H9 (cell line): ENCODE results near the gene WDR33. TPM values are rescaled to one million over a fixed set of nuclear protein-coding genes. Genes with fewer than 3 reads are reported as not detected.

Experiments used
- DNase-seq: peaks from one replicate; pipeline ENCODE4 v3.0.0-alpha.2; 2017
- H2AFZ ChIP-seq: one replicate; pipeline ENCODE4 v1.6.1; 2013; ENCODE audit warnings: mild to moderate bottlenecking, low read length, control low read depth, moderate library complexity
- H2AK5ac ChIP-seq: 2 replicates; pipeline ENCODE4 v1.6.1; 2013; ENCODE audit warnings: low read length, control low read depth, mixed read lengths; ENCODE audit not compliant: insufficient read length
- H2BK120ac ChIP-seq: one replicate; pipeline ENCODE4 v1.6.1; 2013; ENCODE audit warnings: low read depth, mild to moderate bottlenecking, low read length, control low read depth, inconsistent platforms; ENCODE audit not compliant: poor library complexity, severe bottlenecking
- H2BK12ac ChIP-seq: 2 replicates; pipeline ENCODE4 v1.6.1; 2013; ENCODE audit warnings: low read length, control low read depth, mixed read lengths, low read depth; ENCODE audit not compliant: insufficient read length
- H2BK15ac ChIP-seq: 2 replicates; pipeline ENCODE4 v1.6.1; 2013; ENCODE audit warnings: low read depth, low read length, control low read depth
- H2BK20ac ChIP-seq: one replicate; pipeline ENCODE4 v1.6.1; 2013; ENCODE audit warnings: low read depth, mild to moderate bottlenecking, low read length, control low read depth, inconsistent platforms; ENCODE audit not compliant: poor library complexity, severe bottlenecking
- H2BK5ac ChIP-seq: 2 replicates; pipeline ENCODE4 v1.6.1; 2013; ENCODE audit warnings: low read length, control low read depth, mixed read lengths; ENCODE audit not compliant: insufficient read length
- H3K14ac ChIP-seq: 2 replicates; pipeline ENCODE4 v1.6.1; 2013; ENCODE audit warnings: low read length, control low read depth; ENCODE audit not compliant: insufficient read depth
- H3K18ac ChIP-seq: 2 replicates; pipeline ENCODE4 v1.6.1; 2013; ENCODE audit warnings: low read depth, mild to moderate bottlenecking, mixed read lengths, low read length, control low read depth; ENCODE audit not compliant: insufficient read length
- H3K23ac ChIP-seq: 2 replicates; pipeline ENCODE4 v1.6.1; 2013; ENCODE audit warnings: low read length, control low read depth, mixed read lengths, low read depth; ENCODE audit not compliant: insufficient read length
- H3K23me2 ChIP-seq: 2 replicates; pipeline ENCODE4 v1.6.1; 2013; ENCODE audit warnings: low read depth, mild to moderate bottlenecking, mixed read lengths, low read length, control low read depth; ENCODE audit not compliant: insufficient read length, poor library complexity, severe bottlenecking
- H3K27ac ChIP-seq: 2 replicates; pipeline ENCODE4 v1.5.1; 2013; ENCODE audit warnings: low read length, control low read depth, mixed read lengths, low read depth; ENCODE audit not compliant: insufficient read length
- H3K27me3 ChIP-seq: 2 replicates; pipeline ENCODE4 v1.6.1; 2013; ENCODE audit warnings: low read length, control low read depth, inconsistent platforms; ENCODE audit not compliant: insufficient read depth
- H3K4ac ChIP-seq: 2 replicates; pipeline ENCODE4 v1.6.1; 2013; ENCODE audit warnings: low read depth, mild to moderate bottlenecking, control low read depth, inconsistent platforms, low read length, moderate library complexity
- H3K4me1 ChIP-seq: 2 replicates; pipeline ENCODE4 v1.6.1; 2013; ENCODE audit warnings: low read length, control low read depth, inconsistent platforms; ENCODE audit not compliant: insufficient read depth
- H3K4me2 ChIP-seq: 2 replicates; pipeline ENCODE4 v1.6.1; 2013; ENCODE audit warnings: low read length, control low read depth, mixed read lengths; ENCODE audit not compliant: insufficient read length, insufficient read depth
- H3K56ac ChIP-seq: 2 replicates; pipeline ENCODE4 v1.6.1; 2013; ENCODE audit warnings: low read depth, mild to moderate bottlenecking, mixed read lengths, low read length, control low read depth; ENCODE audit not compliant: insufficient read length
- H3K79me1 ChIP-seq: 2 replicates; pipeline ENCODE4 v1.6.1; 2013; ENCODE audit warnings: low read depth, mild to moderate bottlenecking, moderate library complexity, low read length, control low read depth, inconsistent platforms; ENCODE audit not compliant: insufficient read depth, poor library complexity, severe bottlenecking
- H3K79me2 ChIP-seq: 2 replicates; pipeline ENCODE4 v1.6.1; 2013; ENCODE audit warnings: low read length, control low read depth, inconsistent platforms; ENCODE audit not compliant: insufficient read depth
- H3K9ac ChIP-seq: 2 replicates; pipeline ENCODE4 v1.6.1; 2013; ENCODE audit warnings: low read length, control low read depth, mixed read lengths; ENCODE audit not compliant: insufficient read length; ENCODE audit errors: extremely low read depth
- H3K9me3 ChIP-seq: one replicate; pipeline ENCODE4 v1.6.1; 2013; ENCODE audit warnings: low read depth, low read length, inconsistent platforms; ENCODE audit not compliant: control insufficient read depth
- H3T11ph ChIP-seq: one replicate; pipeline ENCODE4 v1.6.1; 2013; ENCODE audit warnings: mild to moderate bottlenecking, low read length, control low read depth, inconsistent platforms
- H4K20me1 ChIP-seq: one replicate; pipeline ENCODE4 v1.6.1; 2013; ENCODE audit not compliant: control insufficient read depth, insufficient read length, insufficient read depth
- H4K5ac ChIP-seq: 2 replicates; pipeline ENCODE4 v1.6.1; 2013; ENCODE audit warnings: low read depth, mild to moderate bottlenecking, mixed read lengths, low read length, control low read depth; ENCODE audit not compliant: insufficient read length
- H4K8ac ChIP-seq: replicated peaks from 2 replicates; pipeline ENCODE4 v1.6.1; 2013; ENCODE audit warnings: low read length, control low read depth, mixed read lengths, low read depth; ENCODE audit not compliant: insufficient read length
- H4K91ac ChIP-seq: 2 replicates; pipeline ENCODE4 v1.6.1; 2013; ENCODE audit warnings: low read depth, mild to moderate bottlenecking, moderate library complexity, mixed read lengths, low read length, control low read depth; ENCODE audit not compliant: insufficient read length
- H3K27ac Mint-ChIP-seq, 3 experiments: 2 replicates in 2 of 3; 3 replicates in 1 of 3; pipeline ENCODE4 v1.8.0; 2020 to 2021; ENCODE audit warnings: mixed read lengths in 3 of 3, mild to moderate bottlenecking in 1 of 3, moderate library complexity in 1 of 3
- H3K27me3 Mint-ChIP-seq: 2 replicates; pipeline ENCODE4 v1.8.0; 2021; ENCODE audit warnings: low read depth, mild to moderate bottlenecking, moderate library complexity, mixed read lengths
- H3K36me3 Mint-ChIP-seq, 3 experiments: 2 replicates in 2 of 3; 3 replicates in 1 of 3; pipeline ENCODE4 v1.8.0; 2020 to 2021; ENCODE audit warnings: low read depth in 3 of 3, mixed read lengths in 3 of 3; ENCODE audit not compliant: insufficient read depth in 1 of 3
- H3K4me1 Mint-ChIP-seq, 2 experiments: 2 replicates each; pipeline ENCODE4 v1.8.0; 2020; ENCODE audit warnings: mixed read lengths in 2 of 2
- H3K4me3 Mint-ChIP-seq, 2 experiments: 2 replicates in 1 of 2; 3 replicates in 1 of 2; pipeline ENCODE4 v1.8.0; 2020 to 2021; ENCODE audit warnings: mild to moderate bottlenecking in 2 of 2, mixed read lengths in 2 of 2, moderate library complexity in 1 of 2
- H3K9me3 Mint-ChIP-seq, 2 experiments: 2 replicates in 1 of 2; 3 replicates in 1 of 2; pipeline ENCODE4 v1.8.0; 2020; ENCODE audit warnings: mild to moderate bottlenecking in 2 of 2, mixed read lengths in 2 of 2, moderate library complexity in 1 of 2
- WGBS: extraction: QIAGEN DNeasy Blood & Tissue Kit; methylation state at CpG from one replicate; pipeline ENCODE4 v1.1.7; 2013; ENCODE audit warnings: missing lambda C conversion rate, low lambda C conversion rate, mixed read lengths; ENCODE audit not compliant: insufficient read length; ENCODE audit errors: extremely low coverage; 5-methylcytosine and 5-hydroxymethylcytosine counted together
- total RNA-seq: library from RNA; stranded (reverse); gene quantifications from 2 replicates; pipeline ENCODE4 v1.2.1, GENCODE V29; 2021
- TF ChIP-seq, protein P1 (sequence below): fragments of 200-600 bp; sonication (generic); conservative IDR thresholded peaks from 3 replicates; pipeline ENCODE4 v1.8.0; 2021; ENCODE audit warnings: antibody characterized with exemption, mild to moderate bottlenecking

WDR33 gene
- total RNA-seq, 1 experiment from 2014 or later, result 86.0 TPM

DNA sequence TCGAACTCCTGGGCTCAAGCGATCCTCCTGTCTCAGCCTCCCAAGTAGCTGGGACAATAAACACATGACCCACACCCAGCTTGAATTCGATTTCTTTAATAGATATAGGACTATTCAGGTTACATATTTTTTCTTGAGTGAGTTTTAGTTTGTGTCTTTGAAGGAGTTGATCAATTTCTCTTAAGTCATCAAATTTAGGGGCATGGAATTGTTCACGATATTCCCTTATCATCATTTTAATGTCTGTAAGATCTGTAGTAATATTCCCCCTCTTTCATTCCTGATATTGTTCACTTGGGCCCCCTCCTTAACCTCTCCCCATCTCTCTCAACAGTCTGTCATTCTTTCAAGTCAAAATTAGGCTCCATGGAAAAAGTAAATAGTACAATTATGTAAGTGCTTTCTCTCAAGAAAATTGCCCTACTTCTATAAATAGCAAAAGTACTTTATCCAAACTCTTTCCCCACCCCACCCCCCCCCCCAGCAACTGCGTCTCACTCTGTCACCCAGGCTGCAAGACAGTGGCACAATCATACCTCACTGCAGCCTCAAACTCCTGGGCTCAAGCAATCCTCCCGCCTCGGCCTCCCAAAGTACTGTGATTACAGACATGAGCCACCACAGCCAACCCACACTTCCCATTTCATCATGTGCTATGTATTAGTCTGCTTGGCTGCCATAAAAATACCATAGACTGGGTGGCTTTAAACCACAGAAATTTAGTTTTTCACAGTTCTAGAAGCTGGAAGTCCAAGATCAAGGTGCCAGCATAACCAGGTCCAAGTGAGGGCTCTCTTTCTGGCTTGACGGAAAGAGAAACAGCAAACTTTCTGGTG, 20.1 kb downstream of the WDR33 start:
- Histone ChIP-seq H2BK5ac (no peak overlapping the region), H3K9ac (no peak overlapping the region), H4K8ac (no peak overlapping the region), H2BK20ac (no peak overlapping the region), H3K79me2 (peaks cover 13% of the 10 kb centered on the region; the same call in 1 of the 2 replicates), H4K5ac (no peak overlapping the region), H2AFZ (no peak overlapping the region), H2BK120ac (no peak overlapping the region), H3K27ac (no peak overlapping the region), H3K27me3 (no peaks in the 10 kb centered on the region), H3K56ac (no peak overlapping the region), H3K79me1 (peaks cover 2% of the 10 kb centered on the region), H4K20me1 (no peaks in the 10 kb centered on the region), H3K9me3 (no peaks in the 10 kb centered on the region), H2BK12ac (no peak overlapping the region), H3T11ph (no peak overlapping the region), H3K14ac (no peak overlapping the region), H3K23ac (no peak overlapping the region), H2AK5ac (no peak overlapping the region), H2BK15ac (no peak overlapping the region), H3K23me2 (no peaks in the 10 kb centered on the region), H4K91ac (no peak overlapping the region), H3K18ac (no peak overlapping the region), H3K4me1 (no peaks in the 10 kb centered on the region), H3K4ac (no peak overlapping the region), H3K4me2 (no peak overlapping the region)
- no peaks in the 10 kb centered on the region for H3K27me3 Mint-ChIP-seq
- no peak overlapping the region for H3K27ac Mint-ChIP-seq
- no CpG with 5 or more reads among the region's 8 CpGs for WGBS
- TF ChIP-seq, protein P1, sequence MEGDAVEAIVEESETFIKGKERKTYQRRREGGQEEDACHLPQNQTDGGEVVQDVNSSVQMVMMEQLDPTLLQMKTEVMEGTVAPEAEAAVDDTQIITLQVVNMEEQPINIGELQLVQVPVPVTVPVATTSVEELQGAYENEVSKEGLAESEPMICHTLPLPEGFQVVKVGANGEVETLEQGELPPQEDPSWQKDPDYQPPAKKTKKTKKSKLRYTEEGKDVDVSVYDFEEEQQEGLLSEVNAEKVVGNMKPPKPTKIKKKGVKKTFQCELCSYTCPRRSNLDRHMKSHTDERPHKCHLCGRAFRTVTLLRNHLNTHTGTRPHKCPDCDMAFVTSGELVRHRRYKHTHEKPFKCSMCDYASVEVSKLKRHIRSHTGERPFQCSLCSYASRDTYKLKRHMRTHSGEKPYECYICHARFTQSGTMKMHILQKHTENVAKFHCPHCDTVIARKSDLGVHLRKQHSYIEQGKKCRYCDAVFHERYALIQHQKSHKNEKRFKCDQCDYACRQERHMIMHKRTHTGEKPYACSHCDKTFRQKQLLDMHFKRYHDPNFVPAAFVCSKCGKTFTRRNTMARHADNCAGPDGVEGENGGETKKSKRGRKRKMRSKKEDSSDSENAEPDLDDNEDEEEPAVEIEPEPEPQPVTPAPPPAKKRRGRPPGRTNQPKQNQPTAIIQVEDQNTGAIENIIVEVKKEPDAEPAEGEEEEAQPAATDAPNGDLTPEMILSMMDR, result no peak
- H3K4me3 Mint-ChIP-seq, result no peak overlapping the region
- H3K4me1 Mint-ChIP-seq, result no peaks in the 10 kb centered on the region
- no peak for DNase-seq
- peaks cover 13 to 18% of the 10 kb centered on the region in 2 experiments for H3K9me3 Mint-ChIP-seq
- H3K36me3 Mint-ChIP-seq, result peaks cover 26 to 33% (median 27%) of the 10 kb centered on the region in 3 experiments
